Caki2 (cell line): Measurements from ENCODE around the gene AKNA. TPM values are rescaled to one million over a fixed set of nuclear protein-coding genes. Genes with fewer than 3 reads are reported as not detected.

Experiments
- DNase-seq: peaks from one replicate; pipeline ENCODE4 v3.0.0-alpha.2; 2015; ENCODE audit warnings: low read depth
- in situ Hi-C: cut with HindIII; loops from 2 replicates; pipeline ENCODE4 v1.10.0; 2016; ENCODE audit warnings: low sequenced_read_pairs, low pct_unique_long_range_greater_than_20kb, mixed read lengths
- total RNA-seq: library from RNA; depleted of rRNA; stranded (reverse); fragments of >200 nt; shearing (Covaris generic); gene quantifications from 2 replicates; pipeline ENCODE4 v1.2.3, GENCODE V29; 2014; ENCODE audit warnings: low replicate concordance

AKNA gene
- total RNA-seq, 1 experiment from 2014 or later = 6.3 TPM

GRCh38 chr9:114401344-114401743, 13.6 kb upstream of the AKNA start:
- no peak for DNase-seq
- in situ Hi-C loops = no loop called here

GRCh38 chr9:114400772-114401171, 13.0 kb upstream of the AKNA start:
- DNase-seq = no peak
- in situ Hi-C loops = no loop called here

- no peak for DNase-seq
- in situ Hi-C loops = no loop called here
These were observed 12.4 kb upstream of the AKNA start for GRCh38 chr9:114400219-114400618.

- DNase-seq = no peak
- in situ Hi-C loops = no loop called here
These were observed 11.6 kb upstream of the AKNA start for GRCh38 chr9:114399381-114399780.

GRCh38 chr9:114397848-114398605, 10.2 kb upstream of the AKNA start:
- in situ Hi-C loops = no loop called here
- DNase-seq = peak; percentile 95

DNA sequence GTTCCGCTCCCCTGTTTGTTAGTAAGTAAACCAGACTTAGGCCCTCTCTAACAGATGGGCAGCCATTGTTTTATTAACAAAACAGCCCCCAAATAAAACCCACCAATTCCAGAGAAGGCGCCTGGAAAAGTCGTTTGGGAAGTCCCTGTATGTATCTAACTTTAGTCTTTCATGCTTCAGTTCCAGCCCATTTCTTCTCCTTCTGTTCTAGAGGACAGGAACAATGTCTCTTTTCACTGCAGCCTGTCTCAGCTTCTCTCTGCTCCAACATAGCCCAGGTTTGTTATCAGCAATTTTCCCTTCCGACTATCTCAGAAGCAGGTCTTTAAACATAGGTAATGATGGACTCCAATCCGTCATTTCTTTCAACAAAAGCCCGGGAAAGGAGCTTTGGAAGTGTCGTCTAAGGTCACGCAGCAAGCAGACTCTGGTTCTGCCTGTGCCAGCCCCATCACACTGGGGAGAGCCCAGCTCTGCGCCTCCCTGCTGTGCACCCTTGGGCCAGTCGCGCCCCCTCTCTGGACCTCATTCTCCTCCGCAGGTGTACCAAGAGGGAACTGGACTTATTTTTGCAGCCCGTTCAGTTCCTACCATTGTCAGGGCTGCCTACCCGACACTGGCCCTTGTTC, 9.6 kb upstream of the AKNA start:
- no peak for DNase-seq

DNA sequence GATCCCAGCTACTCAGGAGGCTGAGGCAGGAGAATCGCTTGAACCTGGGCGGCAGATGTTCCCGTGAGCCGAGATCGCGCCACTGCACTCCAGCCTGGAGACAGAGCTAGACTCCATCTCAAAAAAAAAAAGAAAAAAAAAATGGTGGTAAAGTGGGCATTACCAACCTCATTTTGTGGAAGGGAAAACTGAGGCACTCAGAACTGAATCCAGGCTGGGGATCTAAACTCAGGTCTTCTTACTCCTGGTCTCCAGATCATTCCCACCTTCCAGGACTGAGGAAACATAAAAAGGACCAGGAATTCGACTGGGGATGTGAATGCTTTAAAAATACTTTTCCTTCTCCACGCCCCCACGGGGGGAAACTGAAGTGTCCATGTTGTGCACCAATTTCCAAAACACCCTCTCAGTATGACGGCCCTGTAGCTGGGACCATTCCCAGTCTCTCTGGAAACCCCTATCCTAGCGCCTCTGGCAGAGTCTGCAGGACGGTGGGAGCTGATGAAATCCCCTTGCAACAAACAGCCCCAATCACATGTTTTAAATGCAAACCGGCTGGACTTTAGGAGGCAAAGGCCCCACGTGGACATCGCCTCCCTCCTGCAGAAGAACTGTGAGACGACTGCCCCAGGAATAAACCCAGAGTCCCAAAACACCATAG, 8.9 kb upstream of the AKNA start:
- in situ Hi-C loops = no loop called here
- DNase-seq = no peak

More for the DNA sequence above, 9.6 kb upstream of the AKNA start:
- in situ Hi-C loops = no loop called here

DNA sequence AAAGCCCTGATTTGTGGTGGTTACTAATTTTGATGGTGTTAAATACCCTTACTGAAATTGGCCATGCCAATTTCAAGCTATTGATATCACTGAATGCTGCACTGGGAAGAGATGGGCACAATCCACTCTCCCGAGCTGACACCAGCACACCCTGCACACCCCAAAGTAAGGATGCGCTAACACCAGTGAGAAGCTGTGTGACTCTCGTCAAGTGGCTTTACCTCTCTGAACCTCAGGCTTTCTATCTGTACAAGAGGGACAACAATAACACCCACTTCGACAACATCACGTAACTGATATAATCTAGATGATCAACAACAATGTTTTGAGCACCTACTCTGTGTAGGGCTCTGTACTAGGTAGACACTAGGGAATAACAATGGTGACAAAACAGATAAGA, 8.0 kb upstream of the AKNA start:
- in situ Hi-C loops = no loop called here
- DNase-seq = no peak

DNA sequence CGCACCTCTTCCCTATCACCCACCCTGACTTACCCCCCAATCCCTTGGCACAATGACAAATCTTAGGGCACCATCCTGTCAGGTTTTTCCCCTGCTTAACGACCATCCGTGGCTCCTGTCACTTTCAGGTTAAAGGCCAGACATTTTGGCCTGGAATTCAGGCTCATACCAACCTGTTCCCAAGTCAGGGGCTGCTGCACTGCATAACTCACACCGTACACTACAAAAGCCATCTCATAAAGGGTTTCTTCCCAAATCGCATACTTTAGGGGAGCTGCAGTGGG, 7.5 kb upstream of the AKNA start:
- in situ Hi-C loops = no loop called here

DNA sequence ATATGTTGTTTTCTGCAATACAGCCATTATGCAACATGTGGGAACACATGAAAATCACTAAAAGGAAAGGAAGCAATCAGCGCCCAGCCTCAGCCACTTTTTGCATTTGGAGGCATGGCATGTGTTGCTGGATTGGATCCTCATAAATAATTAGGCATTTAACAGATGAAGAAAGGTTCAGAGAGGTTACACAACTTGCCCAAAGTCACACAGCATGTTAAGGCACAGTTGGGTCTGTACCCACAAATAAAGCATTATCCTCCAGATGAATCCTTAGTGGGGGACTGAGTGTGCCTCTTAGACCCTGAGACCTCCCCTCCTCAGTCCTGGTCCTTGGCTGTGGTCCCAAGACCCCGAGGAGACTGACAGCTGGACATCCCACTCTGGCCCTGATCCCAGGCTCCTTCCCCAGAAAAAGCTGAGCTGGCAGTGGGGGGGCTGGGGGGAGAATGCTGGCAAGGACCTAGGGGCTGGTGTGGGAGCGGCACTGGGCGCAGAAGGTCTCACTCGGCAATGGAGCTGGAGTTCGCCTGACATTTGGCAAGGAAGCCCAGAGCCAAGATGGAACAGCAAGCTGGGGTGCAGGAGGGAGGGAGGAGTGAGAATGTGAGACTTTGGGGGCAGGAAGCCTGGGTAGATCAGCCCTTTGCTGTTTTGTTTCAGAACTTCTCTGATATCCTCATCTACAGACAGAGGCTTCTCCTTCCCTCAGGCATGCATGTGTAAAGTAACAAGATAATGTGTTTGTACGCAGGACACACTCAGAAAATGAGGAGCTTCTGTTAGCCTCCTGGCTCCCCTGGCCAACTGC, 6.9 kb upstream of the AKNA start:
- in situ Hi-C loops = no loop called here
- DNase-seq = no peak

More for the DNA sequence above, 7.5 kb upstream of the AKNA start:
- DNase-seq = no peak

DNA sequence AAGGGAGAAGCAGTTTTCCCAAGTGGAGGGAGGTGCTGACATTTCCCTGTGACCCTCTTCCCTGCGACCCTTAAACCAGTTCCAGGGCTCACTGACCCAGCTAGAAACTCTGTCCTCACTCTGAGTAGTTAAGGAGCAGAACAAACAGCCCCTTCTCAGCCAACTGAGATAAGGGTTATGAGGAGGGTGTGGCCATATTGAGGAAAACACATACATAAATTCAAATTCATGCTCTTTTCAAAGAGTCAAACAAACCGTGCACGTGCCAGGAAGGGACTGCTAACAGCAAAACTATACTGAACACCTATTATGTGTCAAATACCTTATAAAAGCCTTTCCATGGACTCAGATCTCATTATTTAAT, 4.9 kb upstream of the AKNA start:
- in situ Hi-C loops = no loop called here
- DNase-seq = no peak

DNA sequence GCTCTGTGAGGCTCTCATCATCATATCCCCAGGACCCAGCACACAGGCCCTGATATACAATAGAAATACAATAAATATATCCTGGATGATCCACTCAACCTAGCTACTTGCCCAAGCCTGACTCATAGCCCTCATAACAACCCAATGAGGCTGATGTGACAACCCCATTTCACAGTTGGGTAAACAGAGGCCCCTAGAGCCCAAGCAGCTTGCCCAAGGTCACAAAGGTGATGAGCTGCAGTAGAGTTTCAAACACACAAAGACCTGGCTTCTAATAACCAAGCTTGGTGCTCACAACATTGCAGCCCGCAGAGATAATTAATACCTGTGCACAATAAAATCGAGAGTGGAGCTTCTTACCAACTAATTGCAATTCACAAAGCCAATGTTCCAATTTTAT, 3.2 kb upstream of the AKNA start:
- DNase-seq = no peak
- in situ Hi-C loops = no loop called here

DNA sequence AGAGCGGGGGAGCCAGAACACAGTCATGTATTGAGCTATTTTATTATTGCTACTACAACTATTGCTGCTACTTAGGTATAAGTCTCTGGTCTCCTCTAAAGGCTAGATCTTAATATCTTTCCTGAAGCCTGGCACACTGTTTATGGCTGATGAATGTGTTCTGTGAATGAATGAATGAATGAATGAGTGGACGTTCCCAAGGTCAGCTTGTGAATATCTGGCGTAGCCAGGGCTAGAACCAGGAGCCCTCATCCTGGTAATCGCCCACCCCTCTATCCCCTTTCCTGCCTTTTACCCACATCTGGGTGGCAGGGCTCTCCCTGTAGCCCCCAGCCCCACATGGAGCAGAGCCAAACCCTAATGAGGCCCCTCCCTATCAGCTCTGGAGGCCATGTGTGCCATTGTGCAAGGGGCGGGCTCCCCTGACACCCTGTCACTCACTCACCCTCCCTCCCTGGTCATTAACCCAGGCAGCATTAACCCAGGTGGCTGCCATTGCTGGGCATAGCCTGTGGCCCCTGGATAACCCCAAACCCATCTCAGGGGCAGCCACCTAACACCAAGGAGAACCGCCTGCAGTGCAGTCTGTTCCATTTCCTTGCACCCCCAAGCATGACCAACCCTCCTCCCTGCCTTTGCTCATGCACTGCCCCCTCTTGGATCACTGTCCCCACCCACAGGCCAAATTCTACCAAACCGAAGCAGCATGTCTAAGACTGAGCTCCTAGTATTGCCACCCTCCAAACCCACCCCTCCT, 2.0 kb upstream of the AKNA start:
- in situ Hi-C loops = no loop called here
- no peak for DNase-seq

DNA sequence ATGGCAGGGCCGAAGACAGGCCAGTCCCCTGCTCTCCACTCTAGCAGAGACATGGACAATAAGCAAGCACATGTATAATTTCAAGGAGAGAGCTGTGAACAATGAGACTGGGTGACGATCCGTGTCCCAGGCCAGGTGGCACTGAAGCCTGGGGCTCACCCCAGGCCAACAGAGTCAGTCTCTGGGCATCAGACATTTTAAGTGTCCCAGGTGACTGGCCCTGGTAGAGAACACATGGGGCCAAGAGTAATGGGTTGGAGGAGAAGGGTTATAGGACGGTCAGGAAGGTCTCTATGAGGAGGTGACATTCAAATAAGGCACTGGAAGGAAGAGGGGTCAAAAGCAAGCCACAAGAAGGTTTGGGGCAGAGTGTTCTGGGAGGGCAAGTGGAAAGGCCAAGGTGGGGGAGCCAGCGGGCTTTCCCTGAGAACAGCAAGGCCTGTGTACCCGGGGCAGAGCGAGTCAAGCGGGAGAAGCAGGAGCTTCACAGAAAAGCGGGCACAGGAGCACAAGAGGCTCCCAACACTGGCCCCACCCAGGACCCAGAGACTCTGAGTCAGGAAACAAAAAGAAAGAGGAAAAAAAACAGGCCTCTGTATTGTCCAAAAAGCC, 1.1 kb upstream of the AKNA start:
- DNase-seq = no peak
- in situ Hi-C loops = no loop called here

DNA sequence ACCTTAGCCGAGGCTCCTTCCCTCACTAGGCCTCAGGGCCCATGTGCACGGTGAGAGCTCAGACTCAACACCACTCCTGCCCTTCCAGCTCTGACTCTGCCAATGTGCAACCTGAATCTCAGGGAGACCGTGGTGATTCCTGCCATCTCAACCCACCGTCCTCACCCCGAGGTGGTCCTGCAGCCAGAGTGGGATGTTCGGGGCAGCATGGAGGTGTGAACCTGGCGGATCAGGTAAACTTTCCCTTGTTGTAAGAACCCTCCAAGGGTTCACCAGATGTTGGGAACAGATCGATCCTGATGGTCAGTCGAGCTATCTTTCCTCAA, 538 bp upstream of the AKNA start:
- in situ Hi-C loops = no loop called here

GRCh38 chr9:114386886-114387679, 699 bp downstream of the AKNA start:
- DNase-seq = no peak
- in situ Hi-C loops = no loop called here

More for the DNA sequence above, 538 bp upstream of the AKNA start:
- DNase-seq = no peak

DNA sequence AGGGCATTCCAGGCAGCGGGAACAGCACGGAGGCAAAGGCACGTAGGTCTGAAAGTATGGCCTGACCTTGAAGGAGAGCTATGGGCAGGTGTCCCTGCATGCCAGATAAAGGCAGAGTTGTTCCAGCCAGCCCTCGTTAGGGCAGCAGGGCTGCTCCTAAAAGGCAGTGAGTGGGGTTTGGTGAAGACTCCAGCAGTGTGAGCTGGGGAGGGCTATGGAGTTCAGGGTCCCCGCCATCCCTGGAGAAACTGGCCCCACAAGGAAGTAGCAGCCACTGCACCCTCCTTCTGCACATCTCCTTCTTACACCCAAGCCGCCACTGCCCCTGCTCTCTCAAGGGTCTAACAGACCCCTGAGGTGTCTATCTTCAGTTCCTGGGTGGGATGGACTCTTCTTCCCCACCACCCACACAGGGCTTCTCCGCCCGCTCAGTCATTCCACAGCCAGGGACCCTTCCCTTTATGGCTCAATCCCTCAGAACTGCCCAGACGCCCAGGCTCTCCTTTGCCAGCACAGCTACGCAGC, 1.4 kb downstream of the AKNA start:
- no peak for DNase-seq
- in situ Hi-C loops = no loop called here
